Measurements from ENCODE around the gene WDR46. TPM values are rescaled to one million over a fixed set of nuclear protein-coding genes. Genes with fewer than 3 reads are reported as not detected.
A peak's percentile ranks its signal among the peaks of the same experiment; 100 is the strongest.

WDR46 gene
- total and polyA plus RNA-seq, 2 of the 13 experiments (the other 11 are each of a cell fraction or from before 2014, with no cell fraction given), result 47.4 to 105 TPM

GRCh38 chr6:33288141-33288920 is 708 bp downstream of the WDR46 start (continued):
- no peak for TF ChIP-seq ZNF660 (CRISPR knock-in tag; IDR thresholded peaks at IDR 0.05; ENCODE audit: borderline replicate concordance, low read depth)
- no peak for TF ChIP-seq JARID2 (CRISPR knock-in tag; IDR thresholded peaks at IDR 0.05; ENCODE audit: insufficient replicate concordance)
- TF ChIP-seq DRAP1 (CRISPR knock-in tag; IDR thresholded peaks at IDR 0.05), result no peak
- TF ChIP-seq, protein P1, sequence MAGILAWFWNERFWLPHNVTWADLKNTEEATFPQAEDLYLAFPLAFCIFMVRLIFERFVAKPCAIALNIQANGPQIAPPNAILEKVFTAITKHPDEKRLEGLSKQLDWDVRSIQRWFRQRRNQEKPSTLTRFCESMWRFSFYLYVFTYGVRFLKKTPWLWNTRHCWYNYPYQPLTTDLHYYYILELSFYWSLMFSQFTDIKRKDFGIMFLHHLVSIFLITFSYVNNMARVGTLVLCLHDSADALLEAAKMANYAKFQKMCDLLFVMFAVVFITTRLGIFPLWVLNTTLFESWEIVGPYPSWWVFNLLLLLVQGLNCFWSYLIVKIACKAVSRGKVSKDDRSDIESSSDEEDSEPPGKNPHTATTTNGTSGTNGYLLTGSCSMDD (CRISPR knock-in tag; IDR thresholded peaks at IDR 0.05), result no peak
- TF ChIP-seq, protein P2, sequence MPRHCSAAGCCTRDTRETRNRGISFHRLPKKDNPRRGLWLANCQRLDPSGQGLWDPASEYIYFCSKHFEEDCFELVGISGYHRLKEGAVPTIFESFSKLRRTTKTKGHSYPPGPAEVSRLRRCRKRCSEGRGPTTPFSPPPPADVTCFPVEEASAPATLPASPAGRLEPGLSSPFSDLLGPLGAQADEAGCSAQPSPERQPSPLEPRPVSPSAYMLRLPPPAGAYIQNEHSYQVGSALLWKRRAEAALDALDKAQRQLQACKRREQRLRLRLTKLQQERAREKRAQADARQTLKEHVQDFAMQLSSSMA (CRISPR knock-in tag; IDR thresholded peaks at IDR 0.05), result no peak
- TF ChIP-seq, protein P3, sequence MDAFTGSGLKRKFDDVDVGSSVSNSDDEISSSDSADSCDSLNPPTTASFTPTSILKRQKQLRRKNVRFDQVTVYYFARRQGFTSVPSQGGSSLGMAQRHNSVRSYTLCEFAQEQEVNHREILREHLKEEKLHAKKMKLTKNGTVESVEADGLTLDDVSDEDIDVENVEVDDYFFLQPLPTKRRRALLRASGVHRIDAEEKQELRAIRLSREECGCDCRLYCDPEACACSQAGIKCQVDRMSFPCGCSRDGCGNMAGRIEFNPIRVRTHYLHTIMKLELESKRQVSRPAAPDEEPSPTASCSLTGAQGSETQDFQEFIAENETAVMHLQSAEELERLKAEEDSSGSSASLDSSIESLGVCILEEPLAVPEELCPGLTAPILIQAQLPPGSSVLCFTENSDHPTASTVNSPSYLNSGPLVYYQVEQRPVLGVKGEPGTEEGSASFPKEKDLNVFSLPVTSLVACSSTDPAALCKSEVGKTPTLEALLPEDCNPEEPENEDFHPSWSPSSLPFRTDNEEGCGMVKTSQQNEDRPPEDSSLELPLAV (CRISPR knock-in tag; conservative IDR thresholded peaks at IDR 0.05; ENCODE audit: low read depth), result no peak
- no peak for TF ChIP-seq IKZF5 (CRISPR knock-in tag; IDR thresholded peaks at IDR 0.05)
- TF ChIP-seq KLF6 (CRISPR knock-in tag; IDR thresholded peaks at IDR 0.05), result no peak
- TF ChIP-seq NKX3-1 (CRISPR knock-in tag; IDR thresholded peaks at IDR 0.05), result no peak
- TF ChIP-seq KLF16 (CRISPR knock-in tag; IDR thresholded peaks at IDR 0.05), result peak in 1 of 2 experiments; percentile 13; a peak in 1 of 4 replicates
- TF ChIP-seq ZNF225 (CRISPR knock-in tag; IDR thresholded peaks at IDR 0.05), result no peak
- no peak for TF ChIP-seq E2F1 (CRISPR knock-in tag; IDR thresholded peaks at IDR 0.05)
- no peak for TF ChIP-seq ZNF772 (CRISPR knock-in tag; IDR thresholded peaks at IDR 0.05)
- TF ChIP-seq EHMT2 (IDR thresholded peaks at IDR 0.05; ENCODE audit: borderline replicate concordance, low read depth, low read length), result no peak
- TF ChIP-seq FOXM1 (CRISPR knock-in tag; IDR thresholded peaks at IDR 0.05), result no peak
- no peak for TF ChIP-seq ZNF296 (CRISPR knock-in tag; conservative IDR thresholded peaks at IDR 0.05)
- TF ChIP-seq, protein P4, sequence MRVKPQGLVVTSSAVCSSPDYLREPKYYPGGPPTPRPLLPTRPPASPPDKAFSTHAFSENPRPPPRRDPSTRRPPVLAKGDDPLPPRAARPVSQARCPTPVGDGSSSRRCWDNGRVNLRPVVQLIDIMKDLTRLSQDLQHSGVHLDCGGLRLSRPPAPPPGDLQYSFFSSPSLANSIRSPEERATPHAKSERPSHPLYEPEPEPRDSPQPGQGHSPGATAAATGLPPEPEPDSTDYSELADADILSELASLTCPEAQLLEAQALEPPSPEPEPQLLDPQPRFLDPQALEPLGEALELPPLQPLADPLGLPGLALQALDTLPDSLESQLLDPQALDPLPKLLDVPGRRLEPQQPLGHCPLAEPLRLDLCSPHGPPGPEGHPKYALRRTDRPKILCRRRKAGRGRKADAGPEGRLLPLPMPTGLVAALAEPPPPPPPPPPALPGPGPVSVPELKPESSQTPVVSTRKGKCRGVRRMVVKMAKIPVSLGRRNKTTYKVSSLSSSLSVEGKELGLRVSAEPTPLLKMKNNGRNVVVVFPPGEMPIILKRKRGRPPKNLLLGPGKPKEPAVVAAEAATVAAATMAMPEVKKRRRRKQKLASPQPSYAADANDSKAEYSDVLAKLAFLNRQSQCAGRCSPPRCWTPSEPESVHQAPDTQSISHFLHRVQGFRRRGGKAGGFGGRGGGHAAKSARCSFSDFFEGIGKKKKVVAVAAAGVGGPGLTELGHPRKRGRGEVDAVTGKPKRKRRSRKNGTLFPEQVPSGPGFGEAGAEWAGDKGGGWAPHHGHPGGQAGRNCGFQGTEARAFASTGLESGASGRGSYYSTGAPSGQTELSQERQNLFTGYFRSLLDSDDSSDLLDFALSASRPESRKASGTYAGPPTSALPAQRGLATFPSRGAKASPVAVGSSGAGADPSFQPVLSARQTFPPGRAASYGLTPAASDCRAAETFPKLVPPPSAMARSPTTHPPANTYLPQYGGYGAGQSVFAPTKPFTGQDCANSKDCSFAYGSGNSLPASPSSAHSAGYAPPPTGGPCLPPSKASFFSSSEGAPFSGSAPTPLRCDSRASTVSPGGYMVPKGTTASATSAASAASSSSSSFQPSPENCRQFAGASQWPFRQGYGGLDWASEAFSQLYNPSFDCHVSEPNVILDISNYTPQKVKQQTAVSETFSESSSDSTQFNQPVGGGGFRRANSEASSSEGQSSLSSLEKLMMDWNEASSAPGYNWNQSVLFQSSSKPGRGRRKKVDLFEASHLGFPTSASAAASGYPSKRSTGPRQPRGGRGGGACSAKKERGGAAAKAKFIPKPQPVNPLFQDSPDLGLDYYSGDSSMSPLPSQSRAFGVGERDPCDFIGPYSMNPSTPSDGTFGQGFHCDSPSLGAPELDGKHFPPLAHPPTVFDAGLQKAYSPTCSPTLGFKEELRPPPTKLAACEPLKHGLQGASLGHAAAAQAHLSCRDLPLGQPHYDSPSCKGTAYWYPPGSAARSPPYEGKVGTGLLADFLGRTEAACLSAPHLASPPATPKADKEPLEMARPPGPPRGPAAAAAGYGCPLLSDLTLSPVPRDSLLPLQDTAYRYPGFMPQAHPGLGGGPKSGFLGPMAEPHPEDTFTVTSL (CRISPR knock-in tag; IDR thresholded peaks at IDR 0.05; ENCODE audit: borderline replicate concordance), result no peak
